A549 (cell line): Measurements from ENCODE around the gene ADARB1. TPM values are rescaled to one million over a fixed set of nuclear protein-coding genes. Genes with fewer than 3 reads are reported as not detected.

Source experiments
- ATAC-seq, 2 experiments: fragments of 200-7000 bp in 1 of 2; fragments of >200 bp in 1 of 2; cut with Nextera tagmentation in 1 of 2; cut with Tn5 transposase in 1 of 2; 3 replicates each; pipeline versions ENCODE4 v1.8.0 to v1.9.1; 2018 to 2020; ENCODE audit warnings: mild to moderate bottlenecking in 1 of 2, moderate library complexity in 1 of 2
- CTCF ChIA-PET: fragments of 300-600 bp; sonication (Branson Sonifier 250); formaldehyde crosslinking; extraction: SDS; loops from one replicate; lab custom pipeline; 2021; ENCODE audit warnings: antibody characterized with exemption, inconsistent platforms; lab: Yijun Ruan, JAX
- POLR2A ChIA-PET: fragments of 350-600 bp; formaldehyde crosslinking; extraction: SDS; loops from one replicate; lab custom pipeline; 2021; ENCODE audit warnings: antibody characterized with exemption, inconsistent platforms; lab: Yijun Ruan, JAX
- DNase-seq, 2 experiments: peaks; one replicate each; pipeline versions ENCODE4 v3.0.0 to v3.0.0-alpha.2; 2011 to 2016; ENCODE audit warnings: low read depth in 1 of 2, low spot score in 1 of 2
- FAIRE-seq: peaks from 2 replicates; lab custom pipeline; 2011; peaks lifted over from hg19 to GRCh38; lab: Jason Lieb, UNC
- H3K27ac ChIP-seq, 2 experiments: fragments of >200 bp; sonication (Bioruptor Twin); formaldehyde crosslinking; 3 replicates each; pipeline ENCODE4 v1.5.1; 2016 to 2017
- H3K4me1 ChIP-seq: fragments of >200 bp; sonication (Bioruptor Twin); formaldehyde crosslinking; 3 replicates; pipeline ENCODE4 v1.6.1; 2016
- H3K4me2 ChIP-seq: fragments of >200 bp; sonication (Bioruptor Twin); formaldehyde crosslinking; 3 replicates; pipeline ENCODE4 v1.6.1; 2016
- H3K4me3 ChIP-seq: fragments of >200 bp; sonication (Bioruptor Twin); formaldehyde crosslinking; 3 replicates; pipeline ENCODE4 v1.5.1; 2016
- H3K9me3 ChIP-seq: fragments of >200 bp; sonication (Bioruptor Twin); formaldehyde crosslinking; 3 replicates; pipeline ENCODE4 v1.6.1; 2016
- BCL3 ChIP-seq: fragments of >200 bp; sonication (Bioruptor Twin); formaldehyde crosslinking; IDR thresholded peaks from 3 replicates; pipeline ENCODE4 v1.6.1; 2016
- BHLHE40 ChIP-seq: IDR thresholded peaks from 2 replicates; pipeline ENCODE4 v1.6.1; 2012; ENCODE audit warnings: low read depth, low read length, inconsistent platforms
- CHD4 ChIP-seq: fragments of 200-600 bp; sonication (generic); IDR thresholded peaks from 2 replicates; pipeline ENCODE4 v1.6.1; 2016; ENCODE audit warnings: antibody characterized with exemption, mild to moderate bottlenecking, borderline replicate concordance
- E2F6 ChIP-seq: IDR thresholded peaks from 2 replicates; pipeline ENCODE4 v1.6.1; 2012; ENCODE audit warnings: low read depth, borderline replicate concordance
- EHF ChIP-seq: fragments of 250-450 bp; sonication (Bioruptor Pico); IDR thresholded peaks from 2 replicates; pipeline ENCODE4 v1.5.0; 2020; ENCODE audit warnings: mild to moderate bottlenecking
- EP300 ChIP-seq, 2 experiments: fragments of >200 bp; sonication (Bioruptor Twin); formaldehyde crosslinking; IDR thresholded peaks; 2 replicates in 1 of 2; 3 replicates in 1 of 2; pipeline ENCODE4 v1.6.1; 2016 to 2017
- FOSB ChIP-seq: fragments of 250-450 bp; sonication (Bioruptor Pico); IDR thresholded peaks from 2 replicates; pipeline ENCODE4 v1.5.0; 2020; ENCODE audit warnings: mild to moderate bottlenecking, moderate library complexity
- FOXS1 ChIP-seq: fragments of 250-450 bp; sonication (Bioruptor Pico); IDR thresholded peaks from 2 replicates; pipeline ENCODE4 v1.5.0; 2020; ENCODE audit warnings: mild to moderate bottlenecking, moderate library complexity
- HDAC2 ChIP-seq: fragments of 200-600 bp; sonication (generic); IDR thresholded peaks from 2 replicates; pipeline ENCODE4 v1.6.1; 2016
- HMGXB4 ChIP-seq: fragments of 250-450 bp; sonication (Bioruptor Pico); IDR thresholded peaks from 2 replicates; pipeline ENCODE4 v1.5.0; 2021; ENCODE audit warnings: mild to moderate bottlenecking, moderate library complexity, borderline replicate concordance
- HOXB5 ChIP-seq: fragments of 250-450 bp; sonication (Bioruptor Pico); IDR thresholded peaks from 2 replicates; pipeline ENCODE4 v1.5.0; 2020; ENCODE audit warnings: mild to moderate bottlenecking, moderate library complexity
- MAZ ChIP-seq: fragments of 150-350 bp; IDR thresholded peaks from 2 replicates; pipeline ENCODE4 v1.6.1; 2014; ENCODE audit warnings: antibody characterized with exemption, low read depth, low read length, borderline replicate concordance
- MYC ChIP-seq: IDR thresholded peaks from 2 replicates; pipeline ENCODE4 v1.6.1; 2012; ENCODE audit warnings: mild to moderate bottlenecking, inconsistent platforms, low read length, improper control_type of control experiment, borderline replicate concordance
- NFE2L2 ChIP-seq: fragments of 150-350 bp; conservative IDR thresholded peaks from 2 replicates; pipeline ENCODE4 v1.6.1; 2014; ENCODE audit warnings: low read length
- NPAS2 ChIP-seq: fragments of 250-450 bp; sonication (Bioruptor Pico); IDR thresholded peaks from 2 replicates; pipeline ENCODE4 v1.8.0; 2022; ENCODE audit warnings: mild to moderate bottlenecking, moderate library complexity, borderline replicate concordance
- POLR2A ChIP-seq: IDR thresholded peaks from 2 replicates; pipeline ENCODE4 v1.6.1; 2012; ENCODE audit warnings: mild to moderate bottlenecking, low read length
- RFX5 ChIP-seq: fragments of 450-650 bp; IDR thresholded peaks from 2 replicates; pipeline ENCODE4 v1.7.1; 2014; ENCODE audit warnings: antibody characterized with exemption, mild to moderate bottlenecking, moderate library complexity
- SREBF2 ChIP-seq: fragments of 450-650 bp; IDR thresholded peaks from 2 replicates; pipeline ENCODE4 v1.6.1; 2014; ENCODE audit warnings: mild to moderate bottlenecking, moderate library complexity
- TP53 ChIP-seq: fragments of 250-450 bp; sonication (Bioruptor Pico); IDR thresholded peaks from 2 replicates; pipeline ENCODE4 v1.5.0; 2021; ENCODE audit warnings: mild to moderate bottlenecking, moderate library complexity
- USF2 ChIP-seq: fragments of 450-650 bp; IDR thresholded peaks from 2 replicates; pipeline ENCODE4 v1.6.1; 2014; ENCODE audit warnings: antibody characterized with exemption
- WGBS: methylation state at CpG from one replicate; pipeline ENCODE4 v1.1.6; 2017; ENCODE audit errors: missing lambda C conversion rate; 5-methylcytosine and 5-hydroxymethylcytosine counted together
- polyA plus RNA-seq, 4 experiments: library from polyadenylated mRNA; depleted of rRNA in 3 of 4; stranded (reverse); fragments of >200 nt; fragmentation: RNase III in 1 of 4; extraction: RNeasy Plus Mini Kit Qiagen cat#74134 plus additional on column Dnase treatment in 1 of 4; gene quantifications; 2 replicates in 3 of 4; 3 replicates in 1 of 4; pipeline ENCODE4 v1.2.3, GENCODE V29; 2011 to 2017

ADARB1 gene
- polyA plus RNA-seq, 2 of the 4 experiments (the other 2 are of a cell fraction) = 3.2 to 5.7 TPM

- Histone ChIP-seq H3K4me2 (no peak overlapping the region), H3K9me3 (no peaks in the 10 kb centered on the region), H3K4me3 (no peak overlapping the region), H3K4me1 (no peaks in the 10 kb centered on the region), H3K27ac (no peak overlapping the region)
- TF ChIP-seq USF2 (no peak), MYC (no peak), HDAC2 (no peak), E2F6 (no peak), RFX5 (no peak), NPAS2 (CRISPR knock-in tag) (no peak)
- CTCF ChIA-PET = no interaction called here
- ATAC-seq = no peak
- WGBS = 56% methylated on average over 9 of the region's 11 CpGs
- POLR2A ChIA-PET = no interaction called here
- DNase-seq = no peak
- no peak for FAIRE-seq
These were observed 130.0 kb downstream of the ADARB1 start for GRCh38 chr21:45204395-45204794.

- H3K9me3 ChIP-seq = no peaks in the 10 kb centered on the region
- DNase-seq = no peak
- no peak for FAIRE-seq
- ATAC-seq = no peak
- TF ChIP-seq HOXB5 (CRISPR knock-in tag) = no peak
- no peak for TF ChIP-seq FOSB (CRISPR knock-in tag)
- no peak for TF ChIP-seq MAZ
- TF ChIP-seq FOXS1 (CRISPR knock-in tag) = no peak
- ChIA-PET CTCF (interaction anchor here (1.3 to 1.5 kb wide), 4 partner anchors 13 to 82 kb away, joined by 3 to 4 read pairs (median 4); no protein-coding TSS in a partner anchor), POLR2A (no interaction called here)
- H3K4me3 ChIP-seq = no peak overlapping the region
- H3K27ac ChIP-seq = no peak overlapping the region
- no peak overlapping the region for H3K4me2 ChIP-seq
- H3K4me1 ChIP-seq = no peaks in the 10 kb centered on the region
- WGBS = 70% methylated on average over 9 of the region's 9 CpGs
These were observed 133.7 kb downstream of the ADARB1 start for GRCh38 chr21:45207839-45208626.

GRCh38 chr21:45208627-45208951 lies 134.2 kb downstream of the ADARB1 start:
- Histone ChIP-seq H3K4me3 (no peak overlapping the region), H3K27ac (no peak overlapping the region), H3K4me1 (no peaks in the 10 kb centered on the region), H3K4me2 (no peak overlapping the region), H3K9me3 (no peaks in the 10 kb centered on the region)
- ATAC-seq (no peak), FAIRE-seq (no peak), DNase-seq (no peak)
- ChIA-PET POLR2A (no interaction called here), CTCF (interaction anchor here (1.3 to 1.5 kb wide), 3 partner anchors 13 to 81 kb away, joined by 3 to 4 read pairs (median 3); no protein-coding TSS in a partner anchor)
- WGBS = 58% methylated on average over 6 of the region's 6 CpGs
- no peak for TF ChIP-seq MAZ
- TF ChIP-seq POLR2A = no peak
- TF ChIP-seq RFX5 = no peak
- no peak for TF ChIP-seq TP53 (CRISPR knock-in tag)
- TF ChIP-seq CHD4 = no peak
- no peak for TF ChIP-seq EP300 (IDR thresholded peaks at IDR 0.05)
- TF ChIP-seq EHF (CRISPR knock-in tag) = no peak
- TF ChIP-seq BCL3 = no peak
- no peak for TF ChIP-seq NFE2L2
- TF ChIP-seq HDAC2 = no peak
- TF ChIP-seq SREBF2 = no peak
- no peak for TF ChIP-seq BHLHE40
- no peak for TF ChIP-seq HMGXB4 (CRISPR knock-in tag)
